NB4 (cell line): ENCODE measurements around the gene PGA3.
"Not testable (repeated sequence)": the region's sequence is repeated elsewhere in the genome, so short reads cannot be mapped to it uniquely, and the experiment has no call there.

Experiments used
- MAX ChIP-seq: IDR thresholded peaks from 2 replicates; pipeline ENCODE4 v1.6.1; 2011; ENCODE audit warnings: low read depth, low read length
- TF ChIP-seq, protein P1 (sequence below): IDR thresholded peaks from one replicate; pipeline ENCODE4 v1.5.1; 2012; ENCODE audit warnings: low read depth, low read length

- TF ChIP-seq, protein P1, sequence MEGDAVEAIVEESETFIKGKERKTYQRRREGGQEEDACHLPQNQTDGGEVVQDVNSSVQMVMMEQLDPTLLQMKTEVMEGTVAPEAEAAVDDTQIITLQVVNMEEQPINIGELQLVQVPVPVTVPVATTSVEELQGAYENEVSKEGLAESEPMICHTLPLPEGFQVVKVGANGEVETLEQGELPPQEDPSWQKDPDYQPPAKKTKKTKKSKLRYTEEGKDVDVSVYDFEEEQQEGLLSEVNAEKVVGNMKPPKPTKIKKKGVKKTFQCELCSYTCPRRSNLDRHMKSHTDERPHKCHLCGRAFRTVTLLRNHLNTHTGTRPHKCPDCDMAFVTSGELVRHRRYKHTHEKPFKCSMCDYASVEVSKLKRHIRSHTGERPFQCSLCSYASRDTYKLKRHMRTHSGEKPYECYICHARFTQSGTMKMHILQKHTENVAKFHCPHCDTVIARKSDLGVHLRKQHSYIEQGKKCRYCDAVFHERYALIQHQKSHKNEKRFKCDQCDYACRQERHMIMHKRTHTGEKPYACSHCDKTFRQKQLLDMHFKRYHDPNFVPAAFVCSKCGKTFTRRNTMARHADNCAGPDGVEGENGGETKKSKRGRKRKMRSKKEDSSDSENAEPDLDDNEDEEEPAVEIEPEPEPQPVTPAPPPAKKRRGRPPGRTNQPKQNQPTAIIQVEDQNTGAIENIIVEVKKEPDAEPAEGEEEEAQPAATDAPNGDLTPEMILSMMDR = not testable (repeated sequence)
- not testable (repeated sequence) for TF ChIP-seq MAX
Measured at GRCh38 chr11:61240288-61240687, 37.0 kb downstream of the PGA3 start.
